GM12878 (cell line): ENCODE measurements around the gene FANCB.

Source experiments
- CTCF ChIP-seq, 3 experiments: IDR thresholded peaks in 2 of 3; conservative IDR thresholded peaks in 1 of 3; 2 replicates each; pipeline ENCODE4 v1.5.1; 2011; ENCODE audit warnings: low read depth in 3 of 3, low read length in 3 of 3, mild to moderate bottlenecking in 3 of 3, control low read depth in 2 of 3, moderate library complexity in 2 of 3, inconsistent platforms in 1 of 3, mixed read lengths in 1 of 3; ENCODE audit not compliant: control insufficient read depth in 2 of 3, insufficient read depth in 1 of 3; ENCODE audit errors: extremely low read depth in 1 of 3
- EZH2 ChIP-seq: IDR thresholded peaks from 2 replicates; pipeline ENCODE4 v1.6.1; 2012; ENCODE audit warnings: low read depth, mild to moderate bottlenecking, control low read depth, inconsistent platforms, low read length, borderline replicate concordance; ENCODE audit not compliant: control insufficient read depth
- PAX5 ChIP-seq: IDR thresholded peaks from 2 replicates; pipeline ENCODE4 v1.6.1; 2011; ENCODE audit warnings: low read depth, low read length, borderline replicate concordance
- POLR2A ChIP-seq: IDR thresholded peaks from 2 replicates; pipeline ENCODE4 v1.6.1; 2011; ENCODE audit warnings: low read depth, mild to moderate bottlenecking, low read length
- RCOR1 ChIP-seq: conservative IDR thresholded peaks from 2 replicates; pipeline ENCODE4 v1.6.1; 2012; ENCODE audit warnings: low read depth, low read length, improper control_type of control experiment
- RFX5 ChIP-seq: IDR thresholded peaks from 2 replicates; pipeline ENCODE4 v1.6.1; 2011; ENCODE audit warnings: low read depth, low read length, improper control_type of control experiment
- SMAD1 ChIP-seq: fragments of 450-650 bp; IDR thresholded peaks from 2 replicates; pipeline ENCODE4 v1.6.1; 2018; ENCODE audit warnings: mild to moderate bottlenecking, low read depth; ENCODE audit not compliant: partially characterized antibody
- SPI1 ChIP-seq: IDR thresholded peaks from 2 replicates; pipeline ENCODE4 v1.6.1; 2011; ENCODE audit warnings: low read depth, mild to moderate bottlenecking, low read length, moderate library complexity, borderline replicate concordance; ENCODE audit not compliant: insufficient read depth
- SREBF1 ChIP-seq: IDR thresholded peaks from 2 replicates; pipeline ENCODE4 v1.6.1; 2012; ENCODE audit warnings: mild to moderate bottlenecking, low read length
- SUPT20H ChIP-seq: IDR thresholded peaks from 2 replicates; pipeline ENCODE4 v1.6.1; 2011; ENCODE audit warnings: low read depth, mild to moderate bottlenecking, low read length, moderate library complexity, borderline replicate concordance; ENCODE audit not compliant: control insufficient read depth
- ZNF274 ChIP-seq: IDR thresholded peaks from one replicate; pipeline ENCODE4 v1.8.0; 2011; ENCODE audit not compliant: insufficient read length, insufficient read depth
- TF ChIP-seq, protein P1 (sequence below): IDR thresholded peaks from 2 replicates; pipeline ENCODE4 v1.6.1; 2012; ENCODE audit warnings: mild to moderate bottlenecking, low read depth, low read length

DNA sequence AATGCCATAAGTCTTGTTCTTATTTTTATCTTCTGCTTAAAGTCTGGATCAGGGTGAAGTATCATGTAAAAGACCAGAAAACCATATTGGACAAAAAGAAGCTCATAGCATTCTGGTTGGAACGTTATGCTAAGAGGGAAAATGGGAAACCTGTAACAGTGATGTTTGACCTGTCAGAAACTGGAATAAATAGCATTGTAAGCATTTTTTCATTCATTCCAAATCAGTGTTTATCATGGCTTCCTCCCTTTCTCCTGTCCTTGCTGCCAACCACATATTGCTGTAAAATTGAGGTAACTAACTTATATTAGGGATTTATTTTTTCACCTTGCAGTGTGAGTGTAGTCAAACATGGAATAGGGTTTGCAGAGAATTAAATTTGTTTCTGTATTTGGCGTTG is 24.2 kb upstream of the FANCB start:
- TF ChIP-seq SREBF1 (no peak), POLR2A (no peak), PAX5 (no peak), RFX5 (no peak), CTCF (IDR thresholded peaks at IDR 0.05 in 2 of 3, conservative IDR thresholded peaks at IDR 0.05 in 1 of 3; ENCODE audit: control insufficient read depth in 2 of 3, extremely low read depth in 1 of 3, insufficient read depth in 1 of 3, low read depth in 3 of 3, low read length in 3 of 3) (no peak), SMAD1 (no peak), ZNF274 (no peak), RCOR1 (no peak), SUPT20H (no peak), EZH2 (no peak), SPI1 (no peak)
- TF ChIP-seq, protein P1, sequence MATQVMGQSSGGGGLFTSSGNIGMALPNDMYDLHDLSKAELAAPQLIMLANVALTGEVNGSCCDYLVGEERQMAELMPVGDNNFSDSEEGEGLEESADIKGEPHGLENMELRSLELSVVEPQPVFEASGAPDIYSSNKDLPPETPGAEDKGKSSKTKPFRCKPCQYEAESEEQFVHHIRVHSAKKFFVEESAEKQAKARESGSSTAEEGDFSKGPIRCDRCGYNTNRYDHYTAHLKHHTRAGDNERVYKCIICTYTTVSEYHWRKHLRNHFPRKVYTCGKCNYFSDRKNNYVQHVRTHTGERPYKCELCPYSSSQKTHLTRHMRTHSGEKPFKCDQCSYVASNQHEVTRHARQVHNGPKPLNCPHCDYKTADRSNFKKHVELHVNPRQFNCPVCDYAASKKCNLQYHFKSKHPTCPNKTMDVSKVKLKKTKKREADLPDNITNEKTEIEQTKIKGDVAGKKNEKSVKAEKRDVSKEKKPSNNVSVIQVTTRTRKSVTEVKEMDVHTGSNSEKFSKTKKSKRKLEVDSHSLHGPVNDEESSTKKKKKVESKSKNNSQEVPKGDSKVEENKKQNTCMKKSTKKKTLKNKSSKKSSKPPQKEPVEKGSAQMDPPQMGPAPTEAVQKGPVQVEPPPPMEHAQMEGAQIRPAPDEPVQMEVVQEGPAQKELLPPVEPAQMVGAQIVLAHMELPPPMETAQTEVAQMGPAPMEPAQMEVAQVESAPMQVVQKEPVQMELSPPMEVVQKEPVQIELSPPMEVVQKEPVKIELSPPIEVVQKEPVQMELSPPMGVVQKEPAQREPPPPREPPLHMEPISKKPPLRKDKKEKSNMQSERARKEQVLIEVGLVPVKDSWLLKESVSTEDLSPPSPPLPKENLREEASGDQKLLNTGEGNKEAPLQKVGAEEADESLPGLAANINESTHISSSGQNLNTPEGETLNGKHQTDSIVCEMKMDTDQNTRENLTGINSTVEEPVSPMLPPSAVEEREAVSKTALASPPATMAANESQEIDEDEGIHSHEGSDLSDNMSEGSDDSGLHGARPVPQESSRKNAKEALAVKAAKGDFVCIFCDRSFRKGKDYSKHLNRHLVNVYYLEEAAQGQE = no peak
